Nephron progenitor cell (in vitro differentiated cells): ENCODE measurements around the gene OAF.
A peak's percentile ranks its signal among the peaks of the same experiment; 100 is the strongest.

Experiments used
- DNase-seq: peaks from one replicate; pipeline ENCODE4 v3.0.0; 2021
- H3K27ac Mint-ChIP-seq: 2 replicates; pipeline ENCODE4 v1.8.0; 2021; ENCODE audit warnings: mild to moderate bottlenecking, moderate library complexity, mixed read lengths
- H3K27me3 Mint-ChIP-seq: 2 replicates; pipeline ENCODE4 v1.8.0; 2021; ENCODE audit warnings: mild to moderate bottlenecking, low read depth, mixed read lengths; ENCODE audit not compliant: poor library complexity
- H3K36me3 Mint-ChIP-seq: 2 replicates; pipeline ENCODE4 v1.8.0; 2021; ENCODE audit warnings: low read depth, mixed read lengths
- H3K4me1 Mint-ChIP-seq: 2 replicates; pipeline ENCODE4 v1.8.0; 2021; ENCODE audit warnings: mixed read lengths
- H3K4me3 Mint-ChIP-seq: 2 replicates; pipeline ENCODE4 v1.8.0; 2021; ENCODE audit warnings: mild to moderate bottlenecking, moderate library complexity, mixed read lengths
- H3K9me3 Mint-ChIP-seq: 2 replicates; pipeline ENCODE4 v1.8.0; 2021; ENCODE audit warnings: mild to moderate bottlenecking, moderate library complexity, mixed read lengths
- TF ChIP-seq, protein P1 (sequence below): fragments of 200-600 bp; sonication (generic); IDR thresholded peaks from 2 replicates; pipeline ENCODE4 v1.5.0; 2021; ENCODE audit warnings: antibody characterized with exemption

The OAF gene

DNA sequence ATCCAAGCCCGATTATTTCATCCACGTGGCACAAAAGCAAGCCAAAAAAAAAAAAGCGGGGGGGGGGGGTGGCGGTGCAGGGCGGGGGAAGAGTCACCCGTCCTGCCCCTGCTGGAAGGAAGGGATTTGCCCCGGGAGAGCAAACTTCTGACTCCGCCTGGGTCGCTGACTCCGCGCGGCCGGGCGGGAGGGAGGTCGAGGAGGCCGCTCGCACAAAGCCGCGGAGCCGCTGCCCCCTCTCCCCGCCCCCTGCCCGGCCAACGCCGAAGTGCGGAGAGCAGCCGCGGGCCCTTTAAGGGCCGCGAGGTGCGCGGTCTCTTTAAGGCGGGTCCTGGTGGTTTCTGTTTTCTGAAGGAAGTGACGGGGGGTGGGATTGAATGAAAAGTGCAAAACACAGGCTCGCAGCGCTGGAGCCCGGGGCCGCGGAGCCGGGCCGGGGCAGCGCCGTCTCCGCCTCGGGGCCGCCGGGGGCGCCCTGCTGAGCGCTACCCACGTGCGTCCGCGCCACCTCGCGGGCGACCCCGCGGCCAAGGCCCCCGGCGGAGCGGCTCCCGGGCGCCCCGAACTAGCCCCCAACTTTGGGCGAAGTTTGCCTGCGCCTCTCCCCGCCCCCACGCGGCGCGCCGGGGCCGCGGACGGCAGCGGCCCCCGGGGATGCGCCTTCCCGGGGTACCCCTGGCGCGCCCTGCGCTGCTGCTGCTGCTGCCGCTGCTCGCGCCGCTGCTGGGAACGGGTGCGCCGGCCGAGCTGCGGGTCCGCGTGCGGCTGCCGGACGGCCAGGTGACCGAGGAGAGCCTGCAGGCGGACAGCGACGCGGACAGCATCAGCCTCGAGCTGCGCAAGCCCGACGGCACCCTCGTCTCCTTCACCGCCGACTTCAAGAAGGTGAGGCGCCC is at the start of gene OAF:
TSS of gene OAF (plus strand) at position 407 of the 896 bp plus-strand sequence. CDS start at position 655, 248 bp downstream.
- DNase-seq = peak; percentile 85
- Mint-ChIP-seq H3K9me3 (no peaks in the 10 kb centered on the region), H3K4me1 (peaks cover 85% of the 10 kb centered on the region), H3K4me3 (peak within 1 kb of the TSS; percentile 92), H3K36me3 (peaks cover 5% of the 10 kb centered on the region), H3K27ac (peak within 1 kb of the TSS; percentile 12), H3K27me3 (peaks cover 69% of the 10 kb centered on the region)
- TF ChIP-seq, protein P1, sequence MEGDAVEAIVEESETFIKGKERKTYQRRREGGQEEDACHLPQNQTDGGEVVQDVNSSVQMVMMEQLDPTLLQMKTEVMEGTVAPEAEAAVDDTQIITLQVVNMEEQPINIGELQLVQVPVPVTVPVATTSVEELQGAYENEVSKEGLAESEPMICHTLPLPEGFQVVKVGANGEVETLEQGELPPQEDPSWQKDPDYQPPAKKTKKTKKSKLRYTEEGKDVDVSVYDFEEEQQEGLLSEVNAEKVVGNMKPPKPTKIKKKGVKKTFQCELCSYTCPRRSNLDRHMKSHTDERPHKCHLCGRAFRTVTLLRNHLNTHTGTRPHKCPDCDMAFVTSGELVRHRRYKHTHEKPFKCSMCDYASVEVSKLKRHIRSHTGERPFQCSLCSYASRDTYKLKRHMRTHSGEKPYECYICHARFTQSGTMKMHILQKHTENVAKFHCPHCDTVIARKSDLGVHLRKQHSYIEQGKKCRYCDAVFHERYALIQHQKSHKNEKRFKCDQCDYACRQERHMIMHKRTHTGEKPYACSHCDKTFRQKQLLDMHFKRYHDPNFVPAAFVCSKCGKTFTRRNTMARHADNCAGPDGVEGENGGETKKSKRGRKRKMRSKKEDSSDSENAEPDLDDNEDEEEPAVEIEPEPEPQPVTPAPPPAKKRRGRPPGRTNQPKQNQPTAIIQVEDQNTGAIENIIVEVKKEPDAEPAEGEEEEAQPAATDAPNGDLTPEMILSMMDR = no peak

DNA sequence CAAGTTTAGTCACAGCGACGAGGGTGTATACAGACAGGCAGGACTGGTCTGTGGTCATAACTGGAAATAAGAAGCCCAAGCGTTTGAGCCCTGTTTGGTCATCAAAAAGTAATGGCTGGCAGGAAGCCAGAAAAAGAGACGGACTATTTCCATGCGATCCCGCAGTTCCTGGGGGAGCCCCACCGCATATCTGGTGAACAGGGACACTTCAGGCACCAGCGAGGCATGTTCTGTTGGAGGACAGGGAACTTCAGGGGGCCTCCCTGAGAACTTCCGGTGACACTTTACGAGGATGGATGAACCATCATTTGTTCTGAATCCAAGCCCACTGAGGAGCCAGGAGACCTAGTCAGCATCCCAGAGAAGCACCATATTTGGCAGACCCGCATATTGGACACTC is 43.2 kb upstream of the OAF start:
- H3K27me3 Mint-ChIP-seq = peaks cover 81% of the 10 kb centered on the region
- no peaks in the 10 kb centered on the region for H3K36me3 Mint-ChIP-seq
- no peak for DNase-seq

DNA sequence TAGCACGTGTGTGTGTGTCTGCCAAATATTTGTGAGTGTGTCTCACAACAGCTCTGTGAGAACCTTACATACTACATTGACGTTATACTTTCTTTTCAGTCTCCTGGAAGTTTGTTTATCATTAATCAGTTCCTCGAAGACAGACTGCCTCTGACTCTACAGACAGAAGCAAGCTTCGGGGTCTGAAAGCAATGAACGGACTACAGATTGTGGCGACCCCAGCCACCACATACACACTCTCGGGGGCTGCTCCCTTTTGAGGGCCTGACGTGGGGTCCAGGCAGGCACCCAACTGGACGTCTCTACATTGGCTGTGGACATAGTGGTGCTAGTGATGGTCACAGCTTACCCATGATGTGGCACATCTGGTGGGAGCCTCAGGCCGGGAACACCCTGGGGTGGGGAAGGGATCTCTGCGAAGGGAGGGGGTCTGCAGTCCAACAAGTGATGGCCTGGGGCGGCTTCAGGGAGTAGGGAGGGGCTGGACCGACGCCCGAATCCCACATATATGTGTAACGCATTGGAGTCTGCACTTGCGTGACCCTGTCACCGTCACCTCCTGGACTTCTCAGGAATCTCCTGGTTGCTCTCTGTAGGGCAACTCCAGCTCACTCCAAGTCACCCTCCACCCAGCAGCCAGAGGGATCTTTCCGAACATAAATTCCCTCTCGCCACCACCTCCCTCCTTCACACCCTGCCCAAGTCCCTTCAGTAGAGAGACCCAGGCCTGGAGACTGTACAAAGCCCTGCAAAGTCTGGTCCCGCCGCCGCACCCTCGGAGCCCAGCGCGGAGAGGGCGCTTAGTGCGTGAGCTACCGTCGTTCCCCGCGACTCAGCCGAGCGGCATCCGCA is 42.5 kb upstream of the OAF start:
- DNase-seq = no peak
- H3K27me3 Mint-ChIP-seq = peaks cover 81% of the 10 kb centered on the region
- H3K4me1 Mint-ChIP-seq = peaks cover 10% of the 10 kb centered on the region
- H3K4me3 Mint-ChIP-seq = peak overlapping the region; percentile 82
- H3K36me3 Mint-ChIP-seq = no peaks in the 10 kb centered on the region
- H3K27ac Mint-ChIP-seq = no peak overlapping the region
- H3K9me3 Mint-ChIP-seq = peaks cover 24% of the 10 kb centered on the region
- TF ChIP-seq, protein P1 = no peak

More for the DNA sequence above, 43.2 kb upstream of the OAF start:
- peaks cover 28% of the 10 kb centered on the region for H3K9me3 Mint-ChIP-seq
- H3K4me1 Mint-ChIP-seq = peaks cover 3% of the 10 kb centered on the region
- no peak overlapping the region for H3K27ac Mint-ChIP-seq
- H3K4me3 Mint-ChIP-seq = no peak overlapping the region
- TF ChIP-seq, protein P1 = no peak

DNA sequence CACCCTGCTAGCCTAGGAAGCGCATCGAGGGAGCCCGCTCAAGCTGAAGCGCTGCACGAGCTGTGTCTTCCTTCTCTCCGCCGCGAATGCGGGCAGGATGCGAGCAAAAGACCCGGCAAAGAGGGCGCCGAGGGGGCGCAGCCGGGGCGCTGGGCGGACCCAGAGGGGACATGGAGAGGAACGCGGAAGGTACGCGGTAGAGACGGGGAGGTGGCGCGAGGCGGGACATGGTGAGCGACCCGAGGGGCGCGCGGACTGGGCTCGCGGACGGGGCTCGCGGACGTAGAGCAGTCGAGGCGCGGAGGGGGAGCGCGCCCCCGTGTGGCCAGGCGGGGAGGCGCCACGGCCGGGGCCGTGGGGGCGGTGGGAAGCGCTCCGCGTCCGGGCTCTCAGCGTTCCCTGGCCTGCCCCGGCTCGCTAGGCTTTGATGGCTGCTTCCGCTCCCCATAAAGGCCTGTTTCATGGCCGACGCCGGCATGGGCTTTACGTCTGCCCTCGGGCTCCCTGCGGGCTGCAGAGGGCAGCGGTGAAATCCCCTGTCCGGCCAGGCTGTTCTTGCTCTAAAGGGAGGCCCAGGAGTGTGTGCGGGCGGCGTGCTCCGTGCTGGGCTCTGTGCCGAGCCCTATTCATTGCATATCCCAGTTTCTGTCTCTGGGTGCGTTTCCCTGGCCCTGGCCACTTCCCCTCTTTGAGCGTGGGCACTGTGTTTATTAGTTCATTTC is 41.7 kb upstream of the OAF start:
- H3K4me1 Mint-ChIP-seq = peaks cover 18% of the 10 kb centered on the region
- peak; percentile 89 for DNase-seq
- peak overlapping the region; percentile 82 for H3K4me3 Mint-ChIP-seq
- peaks cover 24% of the 10 kb centered on the region for H3K9me3 Mint-ChIP-seq
- TF ChIP-seq, protein P1 = peak; percentile 91
- H3K27me3 Mint-ChIP-seq = peaks cover 77% of the 10 kb centered on the region
- no peak overlapping the region for H3K27ac Mint-ChIP-seq
- no peaks in the 10 kb centered on the region for H3K36me3 Mint-ChIP-seq

DNA sequence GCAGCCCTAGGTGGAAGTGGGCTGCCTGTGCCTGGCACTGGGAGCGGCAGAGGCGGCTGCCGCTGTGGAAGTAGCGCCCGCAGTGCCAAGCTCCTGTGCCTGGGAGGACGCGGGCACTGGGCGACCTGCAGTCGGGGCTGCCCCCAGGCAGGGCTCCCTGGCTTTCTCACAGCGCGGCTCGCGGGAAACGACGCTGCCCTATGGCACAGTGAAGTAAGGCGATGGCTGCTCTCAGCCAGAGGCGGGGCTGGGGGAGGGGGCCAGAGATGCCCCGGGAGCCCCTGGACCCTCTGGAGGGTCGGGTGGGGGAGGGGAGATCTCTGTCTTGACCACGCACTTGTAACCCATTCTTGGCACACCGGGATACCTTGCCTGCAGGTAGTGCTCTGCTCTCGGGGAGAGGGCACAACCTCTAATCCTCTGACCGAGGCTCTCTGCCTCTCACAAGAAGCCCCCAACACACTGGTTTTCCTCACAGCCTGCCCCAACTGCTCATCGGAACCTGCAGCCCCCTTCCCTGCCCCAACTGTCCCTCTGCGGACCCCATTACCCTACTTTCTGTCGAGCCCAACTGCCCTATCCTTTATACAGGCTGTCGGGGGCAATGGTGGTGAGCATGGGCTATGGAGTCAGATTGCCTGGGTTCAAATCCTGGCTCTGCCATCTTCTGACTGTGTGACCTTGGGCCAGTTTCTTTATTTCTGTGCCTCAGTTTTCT is 40.7 kb upstream of the OAF start:
- Mint-ChIP-seq H3K9me3 (peaks cover 16% of the 10 kb centered on the region), H3K4me3 (no peak overlapping the region), H3K27me3 (peaks cover 67% of the 10 kb centered on the region), H3K4me1 (peaks cover 21% of the 10 kb centered on the region), H3K36me3 (no peaks in the 10 kb centered on the region), H3K27ac (no peak overlapping the region)
- TF ChIP-seq, protein P1 = no peak
- DNase-seq = no peak
